ENCODE data around the gene FXYD1. TPM values are rescaled to one million over a fixed set of nuclear protein-coding genes. Genes with fewer than 3 reads are reported as not detected.

FXYD1 gene
- total and polyA plus RNA-seq, 2 experiments from 2014 or later = 1.5 to 26.8 TPM

DNA sequence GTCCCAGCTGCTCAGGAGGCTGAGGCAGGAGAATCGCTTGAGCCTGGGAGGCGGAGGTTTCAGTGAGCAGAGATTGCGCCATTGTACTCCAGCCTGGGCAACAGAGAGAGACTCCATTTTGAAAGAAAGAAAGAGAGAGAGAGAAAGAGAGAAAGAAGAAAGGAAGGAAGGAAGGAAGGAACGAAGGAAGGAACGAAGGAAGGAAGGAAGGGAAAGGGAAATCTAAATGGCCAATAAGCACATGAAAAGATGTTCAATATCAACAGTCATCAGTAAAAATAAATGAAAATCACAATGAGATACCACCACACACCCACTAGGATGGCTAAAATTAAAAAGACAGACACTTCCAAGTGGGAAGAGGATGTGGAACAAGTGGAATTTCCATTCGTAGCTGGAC lies 35.6 kb downstream of the FXYD1 start (continued):
- TF ChIP-seq, protein P1, sequence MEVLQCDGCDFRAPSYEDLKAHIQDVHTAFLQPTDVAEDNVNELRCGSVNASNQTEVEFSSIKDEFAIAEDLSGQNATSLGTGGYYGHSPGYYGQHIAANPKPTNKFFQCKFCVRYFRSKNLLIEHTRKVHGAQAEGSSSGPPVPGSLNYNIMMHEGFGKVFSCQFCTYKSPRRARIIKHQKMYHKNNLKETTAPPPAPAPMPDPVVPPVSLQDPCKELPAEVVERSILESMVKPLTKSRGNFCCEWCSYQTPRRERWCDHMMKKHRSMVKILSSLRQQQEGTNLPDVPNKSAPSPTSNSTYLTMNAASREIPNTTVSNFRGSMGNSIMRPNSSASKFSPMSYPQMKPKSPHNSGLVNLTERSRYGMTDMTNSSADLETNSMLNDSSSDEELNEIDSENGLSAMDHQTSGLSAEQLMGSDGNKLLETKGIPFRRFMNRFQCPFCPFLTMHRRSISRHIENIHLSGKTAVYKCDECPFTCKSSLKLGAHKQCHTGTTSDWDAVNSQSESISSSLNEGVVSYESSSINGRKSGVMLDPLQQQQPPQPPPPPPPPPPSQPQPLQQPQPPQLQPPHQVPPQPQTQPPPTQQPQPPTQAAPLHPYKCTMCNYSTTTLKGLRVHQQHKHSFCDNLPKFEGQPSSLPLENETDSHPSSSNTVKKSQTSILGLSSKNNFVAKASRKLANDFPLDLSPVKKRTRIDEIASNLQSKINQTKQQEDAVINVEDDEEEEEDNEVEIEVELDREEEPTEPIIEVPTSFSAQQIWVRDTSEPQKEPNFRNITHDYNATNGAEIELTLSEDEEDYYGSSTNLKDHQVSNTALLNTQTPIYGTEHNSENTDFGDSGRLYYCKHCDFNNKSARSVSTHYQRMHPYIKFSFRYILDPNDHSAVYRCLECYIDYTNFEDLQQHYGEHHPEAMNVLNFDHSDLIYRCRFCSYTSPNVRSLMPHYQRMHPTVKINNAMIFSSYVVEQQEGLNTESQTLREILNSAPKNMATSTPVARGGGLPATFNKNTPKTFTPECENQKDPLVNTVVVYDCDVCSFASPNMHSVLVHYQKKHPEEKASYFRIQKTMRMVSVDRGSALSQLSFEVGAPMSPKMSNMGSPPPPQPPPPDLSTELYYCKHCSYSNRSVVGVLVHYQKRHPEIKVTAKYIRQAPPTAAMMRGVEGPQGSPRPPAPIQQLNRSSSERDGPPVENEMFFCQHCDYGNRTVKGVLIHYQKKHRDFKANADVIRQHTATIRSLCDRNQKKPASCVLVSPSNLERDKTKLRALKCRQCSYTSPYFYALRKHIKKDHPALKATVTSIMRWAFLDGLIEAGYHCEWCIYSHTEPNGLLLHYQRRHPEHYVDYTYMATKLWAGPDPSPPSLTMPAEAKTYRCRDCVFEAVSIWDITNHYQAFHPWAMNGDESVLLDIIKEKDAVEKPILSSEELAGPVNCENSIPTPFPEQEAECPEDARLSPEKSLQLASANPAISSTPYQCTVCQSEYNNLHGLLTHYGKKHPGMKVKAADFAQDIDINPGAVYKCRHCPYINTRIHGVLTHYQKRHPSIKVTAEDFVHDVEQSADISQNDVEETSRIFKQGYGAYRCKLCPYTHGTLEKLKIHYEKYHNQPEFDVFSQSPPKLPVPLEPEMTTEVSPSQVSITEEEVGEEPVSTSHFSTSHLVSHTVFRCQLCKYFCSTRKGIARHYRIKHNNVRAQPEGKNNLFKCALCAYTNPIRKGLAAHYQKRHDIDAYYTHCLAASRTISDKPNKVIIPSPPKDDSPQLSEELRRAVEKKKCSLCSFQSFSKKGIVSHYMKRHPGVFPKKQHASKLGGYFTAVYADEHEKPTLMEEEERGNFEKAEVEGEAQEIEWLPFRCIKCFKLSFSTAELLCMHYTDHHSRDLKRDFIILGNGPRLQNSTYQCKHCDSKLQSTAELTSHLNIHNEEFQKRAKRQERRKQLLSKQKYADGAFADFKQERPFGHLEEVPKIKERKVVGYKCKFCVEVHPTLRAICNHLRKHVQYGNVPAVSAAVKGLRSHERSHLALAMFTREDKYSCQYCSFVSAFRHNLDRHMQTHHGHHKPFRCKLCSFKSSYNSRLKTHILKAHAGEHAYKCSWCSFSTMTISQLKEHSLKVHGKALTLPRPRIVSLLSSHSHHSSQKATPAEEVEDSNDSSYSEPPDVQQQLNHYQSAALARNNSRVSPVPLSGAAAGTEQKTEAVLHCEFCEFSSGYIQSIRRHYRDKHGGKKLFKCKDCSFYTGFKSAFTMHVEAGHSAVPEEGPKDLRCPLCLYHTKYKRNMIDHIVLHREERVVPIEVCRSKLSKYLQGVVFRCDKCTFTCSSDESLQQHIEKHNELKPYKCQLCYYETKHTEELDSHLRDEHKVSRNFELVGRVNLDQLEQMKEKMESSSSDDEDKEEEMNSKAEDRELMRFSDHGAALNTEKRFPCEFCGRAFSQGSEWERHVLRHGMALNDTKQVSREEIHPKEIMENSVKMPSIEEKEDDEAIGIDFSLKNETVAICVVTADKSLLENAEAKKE (CRISPR knock-in tag; IDR thresholded peaks at IDR 0.05) = no peak
- no peak for TF ChIP-seq STAT1 (IDR thresholded peaks at IDR 0.05; ENCODE audit: unreplicated experiment)
- no peak for TF ChIP-seq ZNF114 (CRISPR knock-in tag; IDR thresholded peaks at IDR 0.05)
- TF ChIP-seq, protein P2, sequence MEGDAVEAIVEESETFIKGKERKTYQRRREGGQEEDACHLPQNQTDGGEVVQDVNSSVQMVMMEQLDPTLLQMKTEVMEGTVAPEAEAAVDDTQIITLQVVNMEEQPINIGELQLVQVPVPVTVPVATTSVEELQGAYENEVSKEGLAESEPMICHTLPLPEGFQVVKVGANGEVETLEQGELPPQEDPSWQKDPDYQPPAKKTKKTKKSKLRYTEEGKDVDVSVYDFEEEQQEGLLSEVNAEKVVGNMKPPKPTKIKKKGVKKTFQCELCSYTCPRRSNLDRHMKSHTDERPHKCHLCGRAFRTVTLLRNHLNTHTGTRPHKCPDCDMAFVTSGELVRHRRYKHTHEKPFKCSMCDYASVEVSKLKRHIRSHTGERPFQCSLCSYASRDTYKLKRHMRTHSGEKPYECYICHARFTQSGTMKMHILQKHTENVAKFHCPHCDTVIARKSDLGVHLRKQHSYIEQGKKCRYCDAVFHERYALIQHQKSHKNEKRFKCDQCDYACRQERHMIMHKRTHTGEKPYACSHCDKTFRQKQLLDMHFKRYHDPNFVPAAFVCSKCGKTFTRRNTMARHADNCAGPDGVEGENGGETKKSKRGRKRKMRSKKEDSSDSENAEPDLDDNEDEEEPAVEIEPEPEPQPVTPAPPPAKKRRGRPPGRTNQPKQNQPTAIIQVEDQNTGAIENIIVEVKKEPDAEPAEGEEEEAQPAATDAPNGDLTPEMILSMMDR (conservative IDR thresholded peaks at IDR 0.05; ENCODE audit: low read depth in 2 of 2) = no peak
- no peak for TF ChIP-seq NANOG (IDR thresholded peaks at IDR 0.05; ENCODE audit: borderline replicate concordance)
- TF ChIP-seq CREB1 (CRISPR knock-in tag; IDR thresholded peaks at IDR 0.05; ENCODE audit: low read depth) = no peak
- TF ChIP-seq EZH2phosphoT487 (IDR thresholded peaks at IDR 0.05; ENCODE audit: unreplicated experiment) = no peak
- TF ChIP-seq POLR2AphosphoS5 (IDR thresholded peaks at IDR 0.05; ENCODE audit: low read depth) = no peak

DNA sequence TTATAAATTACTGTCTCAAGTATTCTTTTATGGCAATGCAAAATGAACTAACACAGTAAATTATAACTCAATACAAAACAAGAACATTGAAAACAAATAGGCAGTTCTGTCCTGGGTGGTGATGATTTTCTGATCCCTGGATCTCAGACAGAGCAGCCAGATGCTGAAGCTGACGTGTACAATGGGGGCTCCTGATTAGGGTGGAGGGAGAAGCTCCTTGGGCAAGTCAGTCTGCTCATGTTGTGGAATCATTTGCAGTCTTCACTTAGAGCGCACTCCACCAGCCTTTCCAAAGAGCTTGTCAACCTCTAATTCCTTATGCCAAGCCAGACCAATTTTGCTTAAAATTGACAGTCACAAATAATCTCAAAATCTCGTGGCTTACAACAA lies 37.6 kb downstream of the FXYD1 start:
- Histone ChIP-seq H3K79me2 (replicated peaks; ENCODE audit: insufficient read depth) (no peaks in the 10 kb centered on the region), H2AFZ (no peak overlapping the region), H3K9me2 (ENCODE audit: insufficient read depth) (no peaks in the 10 kb centered on the region; the same call in 1 of the 2 replicates), H3K27me3 (ENCODE audit: insufficient read depth) (no peaks in the 10 kb centered on the region), H3K4me3 (no peak overlapping the region), H3K27ac (ENCODE audit: low read depth) (no peak overlapping the region), H3F3A (replicated peaks; ENCODE audit: low read depth) (no peaks in the 10 kb centered on the region), H3K36me3 (ENCODE audit: insufficient read depth) (0 out of 2 replicates have a peak, but pooled peaks cover 9% of the 10 kb centered on the region), H3K4me2 (no peak overlapping the region), H4K20me1 (replicated peaks; ENCODE audit: insufficient read depth) (no peaks in the 10 kb centered on the region), H3K4me1 (ENCODE audit: insufficient read depth) (0 out of 2 replicates have a peak, but pooled peaks cover 5% of the 10 kb centered on the region)
- H3K27ac Mint-ChIP-seq = no peak overlapping the region
- no peak overlapping the region for H3K4me3 Mint-ChIP-seq
- H3K4me1 Mint-ChIP-seq = peaks cover 5% of the 10 kb centered on the region; the same call in 1 of the 3 replicates
- peaks cover 12% of the 10 kb centered on the region for H3K36me3 Mint-ChIP-seq (ENCODE audit: low read depth)
- peaks cover 8% of the 10 kb centered on the region for H3K9me3 Mint-ChIP-seq
- DNase-seq (ENCODE audit: low spot score) = no peak
- peaks cover 5% of the 10 kb centered on the region for H3K27me3 Mint-ChIP-seq (ENCODE audit: insufficient read depth, low read depth, poor library complexity)
- TF ChIP-seq EZH2 (IDR thresholded peaks at IDR 0.05; ENCODE audit: low read depth, unreplicated experiment) (no peak), STAT1 (IDR thresholded peaks at IDR 0.05; ENCODE audit: unreplicated experiment) (no peak)
- no peak for ATAC-seq
